Muscle layer of duodenum (tissue), 2 donors: ENCODE data around the gene TCP10L.
A peak's percentile ranks its signal among the peaks of the same experiment; 100 is the strongest.
"Not testable (repeated sequence)": the region's sequence is repeated elsewhere in the genome, so short reads cannot be mapped to it uniquely, and the experiment has no call there.

Experiments used
- H3K27ac ChIP-seq: one replicate; pipeline ENCODE4 v1.7.0; 2013; ENCODE audit warnings: mild to moderate bottlenecking, low read length
- H3K27me3 ChIP-seq: one replicate; pipeline ENCODE4 v1.7.0; 2013; ENCODE audit warnings: low read depth, mild to moderate bottlenecking, control low read depth, low read length
- H3K36me3 ChIP-seq, 2 donors: one replicate each; pipeline ENCODE4 v1.7.0; 2013; ENCODE audit warnings: low read length in 2 of 2, control low read depth in 1 of 2, mild to moderate bottlenecking in 1 of 2; ENCODE audit not compliant: insufficient read depth in 2 of 2, control insufficient read depth in 1 of 2
- H3K4me1 ChIP-seq, 2 donors: one replicate each; pipeline ENCODE4 v1.7.0; 2013; ENCODE audit warnings: low read length in 2 of 2, mild to moderate bottlenecking in 2 of 2, control low read depth in 1 of 2, moderate library complexity in 1 of 2; ENCODE audit not compliant: insufficient read depth in 2 of 2, control insufficient read depth in 1 of 2
- H3K4me3 ChIP-seq, 2 donors: one replicate each; pipeline ENCODE4 v1.7.0; 2013; ENCODE audit warnings: low read length in 2 of 2, low read depth in 1 of 2, mild to moderate bottlenecking in 1 of 2
- H3K9me3 ChIP-seq, 2 donors: one replicate each; pipeline ENCODE4 v1.7.0; 2013; ENCODE audit warnings: low read length in 2 of 2, control low read depth in 1 of 2, mild to moderate bottlenecking in 1 of 2; ENCODE audit not compliant: control insufficient read depth in 1 of 2
- donor health status: healthy.

The TCP10L gene, protein sequence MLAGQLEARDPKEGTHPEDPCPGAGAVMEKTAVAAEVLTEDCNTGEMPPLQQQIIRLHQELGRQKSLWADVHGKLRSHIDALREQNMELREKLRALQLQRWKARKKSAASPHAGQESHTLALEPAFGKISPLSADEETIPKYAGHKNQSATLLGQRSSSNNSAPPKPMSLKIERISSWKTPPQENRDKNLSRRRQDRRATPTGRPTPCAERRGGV

DNA sequence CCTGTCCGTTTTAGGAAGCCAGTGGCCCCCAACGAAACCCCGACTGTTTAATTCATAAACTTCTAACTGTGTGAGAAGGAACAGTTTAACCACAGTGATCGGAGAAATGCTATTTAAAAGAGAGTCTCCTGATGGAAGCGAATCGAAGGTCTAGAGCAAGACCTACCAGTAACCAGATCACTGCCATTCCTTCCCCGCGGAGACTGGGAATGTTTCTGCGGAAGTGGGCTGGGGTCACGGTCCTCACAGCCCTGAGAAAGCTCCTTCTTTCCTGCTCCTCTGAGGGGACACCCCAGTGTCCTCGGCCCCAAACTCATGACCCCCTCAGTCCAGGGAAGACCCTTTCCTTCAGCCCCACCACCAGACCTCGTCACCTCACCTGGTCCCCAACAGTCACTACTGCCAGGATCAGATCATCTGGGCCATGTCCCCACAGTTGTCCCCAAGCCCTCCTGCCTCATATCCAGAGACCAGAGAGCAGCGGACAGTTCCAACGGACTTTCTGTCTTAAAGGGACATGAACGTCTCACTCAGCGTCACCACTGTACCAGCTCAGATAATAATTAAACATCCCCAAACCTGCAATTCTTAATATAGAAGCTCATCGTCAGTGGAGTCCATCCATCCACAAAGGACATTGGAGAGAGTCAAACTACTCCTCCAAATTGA, at the start of gene TCP10L:
Gene TCP10L, minus strand, starts transcription at position 482 of the 669 bp plus-strand sequence. CDS start 1,219 bp downstream, outside the sequence.
- Histone ChIP-seq H3K27me3 (no peaks in the 10 kb centered on the region), H3K27ac (no peak within 1 kb of the TSS), H3K36me3 (no peaks in the 10 kb centered on the region), H3K4me3 (no peak within 1 kb of the TSS), H3K4me1 (no peaks in the 10 kb centered on the region), H3K9me3 (no peaks in the 10 kb centered on the region)

DNA sequence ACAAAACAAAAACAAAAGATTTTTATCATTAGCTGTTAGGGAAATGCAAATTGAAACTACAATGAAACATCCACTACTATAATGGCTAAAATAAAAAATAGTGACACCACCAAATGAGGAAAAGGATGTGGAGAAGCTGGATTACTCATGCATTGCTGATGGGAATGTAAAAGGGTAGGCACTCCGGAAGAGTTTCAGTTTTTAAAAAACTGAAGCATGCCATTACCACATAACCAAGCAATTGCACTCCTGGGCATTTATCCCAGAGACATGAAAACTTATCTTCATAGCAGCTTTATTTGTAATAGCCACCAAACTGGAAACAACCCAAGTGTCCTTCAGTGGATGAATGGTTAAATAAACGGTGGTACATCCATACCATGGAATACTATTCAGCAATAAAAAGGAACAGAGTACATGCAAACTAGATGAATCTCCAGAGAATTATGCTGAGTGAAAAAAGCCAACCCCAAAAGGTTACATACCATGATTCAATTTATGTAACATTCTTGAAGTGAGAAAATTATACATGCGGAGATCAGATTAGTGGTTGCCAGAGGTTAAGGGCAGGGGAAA, 41.4 kb upstream of the TCP10L start:
- no peak overlapping the region for H3K4me3 ChIP-seq
- H3K4me1 ChIP-seq, result no peaks in the 10 kb centered on the region
- H3K9me3 ChIP-seq, result no peaks in the 10 kb centered on the region
- peaks cover 3% of the 10 kb centered on the region for H3K27me3 ChIP-seq
- no peak overlapping the region for H3K27ac ChIP-seq
- peaks cover 17 to 21% of the 10 kb centered on the region in 2 donors for H3K36me3 ChIP-seq

DNA sequence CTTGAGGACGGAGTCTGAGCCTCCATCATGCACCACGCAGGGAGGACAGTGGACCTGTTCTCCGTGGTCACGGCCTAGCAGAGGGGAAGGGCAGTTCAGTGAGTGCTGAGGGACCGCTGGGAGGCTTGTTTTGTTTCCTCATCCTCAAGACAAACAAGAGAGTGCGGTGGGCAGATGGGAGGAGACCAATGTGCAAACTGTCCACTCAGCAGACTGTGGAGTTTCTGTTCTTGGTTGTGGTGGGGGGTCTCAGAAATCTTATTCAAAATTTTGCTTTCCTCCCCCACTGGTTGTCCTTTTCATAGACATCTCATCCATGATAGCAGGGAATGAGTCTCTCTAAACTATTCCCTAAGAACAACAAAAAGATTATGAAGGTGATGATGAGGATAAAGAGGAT, 32.9 kb upstream of the TCP10L start:
- not testable (repeated sequence) for H3K27me3 ChIP-seq, H3K9me3 ChIP-seq, H3K4me3 ChIP-seq, H3K27ac ChIP-seq, H3K36me3 ChIP-seq, H3K4me1 ChIP-seq

- peak overlapping the region; percentile 93 to 100 for H3K4me3 ChIP-seq
- peaks cover 5 to 12% of the 10 kb centered on the region in 2 donors for H3K36me3 ChIP-seq
- H3K9me3 ChIP-seq, result no peaks in the 10 kb centered on the region
- H3K27me3 ChIP-seq, result no peaks in the 10 kb centered on the region
- peak overlapping the region; percentile 87 for H3K27ac ChIP-seq
- H3K4me1 ChIP-seq, result peaks cover 0 to 15% of the 10 kb centered on the region in 2 donors
Measured at GRCh38 chr21:32613436-32614043, 28.2 kb upstream of the TCP10L start.

DNA sequence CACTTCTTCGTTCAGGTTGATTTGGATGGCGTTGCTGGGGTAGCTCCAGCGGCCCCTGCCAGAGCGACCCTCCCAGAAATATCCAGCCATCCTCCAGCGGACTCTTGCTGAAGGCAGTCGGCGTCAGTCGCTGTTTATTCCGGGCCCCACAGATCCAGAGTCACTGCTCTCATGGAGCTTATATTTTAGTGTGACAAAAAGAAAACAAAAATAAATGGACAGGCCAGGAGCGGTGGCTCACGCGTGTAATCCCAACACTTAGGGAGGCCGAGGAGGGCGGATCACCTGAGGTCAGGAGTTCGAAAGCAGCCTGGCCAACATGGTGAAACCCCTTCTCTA, 27.6 kb upstream of the TCP10L start:
- peak overlapping the region; percentile 93 to 100 for H3K4me3 ChIP-seq
- H3K36me3 ChIP-seq, result peaks cover 5 to 13% of the 10 kb centered on the region in 2 donors
- no peaks in the 10 kb centered on the region for H3K27me3 ChIP-seq
- no peaks in the 10 kb centered on the region for H3K9me3 ChIP-seq
- peaks cover 0 to 15% of the 10 kb centered on the region in 2 donors for H3K4me1 ChIP-seq
- peak overlapping the region; percentile 87 for H3K27ac ChIP-seq

DNA sequence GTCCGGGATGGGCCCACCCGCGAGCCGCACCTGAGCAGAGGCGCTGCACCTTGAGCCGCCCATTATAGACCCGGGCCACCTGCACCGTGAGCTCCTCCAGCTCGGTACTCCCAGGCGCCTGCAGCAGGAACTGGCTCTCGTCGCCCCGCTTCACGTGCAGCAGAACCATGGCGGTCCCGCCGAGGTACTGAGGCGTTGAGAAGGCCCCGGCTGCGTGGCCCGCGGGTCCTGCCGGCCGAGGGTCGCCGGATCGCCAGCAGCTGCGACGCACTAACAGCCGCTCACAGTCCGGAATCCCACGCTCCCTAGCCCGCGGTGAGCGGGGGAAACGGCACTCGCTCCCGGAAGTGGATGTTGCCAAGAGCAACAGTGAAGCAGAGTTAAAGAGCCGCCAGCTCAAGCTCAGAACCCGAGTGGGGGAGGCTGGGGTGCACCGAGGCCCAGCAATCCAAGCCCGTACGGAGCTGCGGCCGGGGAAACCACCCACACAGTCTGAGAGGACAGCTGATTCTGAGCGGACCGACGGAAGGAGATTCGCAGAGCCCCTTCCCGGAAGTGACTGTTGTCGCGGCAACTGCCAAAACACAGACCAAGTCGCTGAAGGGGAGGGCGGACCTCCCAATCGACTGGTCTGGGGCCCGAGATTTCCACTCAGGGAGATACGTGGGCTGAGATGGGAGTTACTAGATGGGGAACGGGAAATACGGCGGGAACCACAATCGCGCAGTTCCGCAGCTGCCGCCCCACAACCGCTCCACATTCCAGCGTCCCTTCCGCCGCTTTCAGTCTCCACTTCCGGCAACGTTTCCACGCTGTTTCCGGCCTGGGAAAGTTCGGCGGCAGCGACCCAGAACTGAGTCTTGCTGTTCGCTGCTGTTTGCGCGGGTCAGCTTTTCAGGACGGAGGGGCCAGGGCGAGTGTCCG, 27.0 kb upstream of the TCP10L start, which contains the start of gene CFAP298:
Gene CFAP298, minus strand, starts transcription at position 303 of the 924 bp plus-strand sequence. Its CDS starts 134 bp downstream, at position 169.
- H3K36me3 ChIP-seq, result peaks cover 5 to 19% of the 10 kb centered on the region in 2 donors
- no peaks in the 10 kb centered on the region for H3K27me3 ChIP-seq
- H3K4me3 ChIP-seq, result peak within 1 kb of the TSS; percentile 93 to 100
- peaks cover 0 to 15% of the 10 kb centered on the region in 2 donors for H3K4me1 ChIP-seq
- no peaks in the 10 kb centered on the region for H3K9me3 ChIP-seq
- peak within 1 kb of the TSS; percentile 87 for H3K27ac ChIP-seq

GRCh38 chr21:32611471-32611997, 26.2 kb upstream of the TCP10L start:
- Histone ChIP-seq H3K4me3 (peak overlapping the region; percentile 93 to 100), H3K36me3 (peaks cover 11 to 20% of the 10 kb centered on the region in 2 donors), H3K27me3 (no peaks in the 10 kb centered on the region), H3K4me1 (peaks cover 0 to 15% of the 10 kb centered on the region in 2 donors), H3K9me3 (no peaks in the 10 kb centered on the region), H3K27ac (peak overlapping the region; percentile 87)

- Histone ChIP-seq H3K4me1 (peaks cover 0 to 15% of the 10 kb centered on the region in 2 donors), H3K36me3 (peaks cover 17 to 26% of the 10 kb centered on the region in 2 donors)
- H3K9me3 ChIP-seq, H3K27me3 ChIP-seq, H3K4me3 ChIP-seq, H3K27ac ChIP-seq: not testable (repeated sequence)
Measured at GRCh38 chr21:32610940-32611339, 25.6 kb upstream of the TCP10L start.

GRCh38 chr21:32608851-32609250, 23.5 kb upstream of the TCP10L start:
- Histone ChIP-seq H3K36me3 (peaks cover 36 to 46% of the 10 kb centered on the region in 2 donors), H3K27ac (no peak overlapping the region), H3K4me1 (peaks cover 0 to 15% of the 10 kb centered on the region in 2 donors), H3K9me3 (no peaks in the 10 kb centered on the region), H3K4me3 (no peak overlapping the region), H3K27me3 (no peaks in the 10 kb centered on the region)

DNA sequence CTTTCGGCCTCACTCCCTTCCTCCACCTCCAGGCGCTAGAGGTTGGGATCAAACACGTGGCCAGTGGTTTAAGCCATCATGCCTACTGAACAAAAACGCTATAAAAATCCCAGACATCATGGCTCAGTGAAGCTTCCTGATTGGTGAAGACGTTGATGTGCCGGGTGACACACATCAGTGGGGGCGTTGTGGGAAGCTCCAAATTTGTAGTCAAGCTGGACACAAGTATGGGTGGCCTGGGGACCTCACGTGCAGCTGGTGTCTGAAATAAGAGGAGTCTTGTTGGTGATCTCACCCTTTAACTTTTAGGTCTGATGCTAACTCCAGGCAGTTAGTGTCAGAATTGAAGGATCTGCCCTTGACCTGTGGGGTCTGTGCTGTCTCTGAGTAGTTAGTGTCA, 20.1 kb upstream of the TCP10L start:
- Histone ChIP-seq H3K27me3 (no peaks in the 10 kb centered on the region), H3K27ac (no peak overlapping the region), H3K4me3 (no peak overlapping the region), H3K36me3 (peaks cover 55 to 67% of the 10 kb centered on the region in 2 donors), H3K9me3 (no peaks in the 10 kb centered on the region), H3K4me1 (peaks cover 0 to 3% of the 10 kb centered on the region in 2 donors)
